HCT116 (cell line): ENCODE measurements around the gene OPCML.

Source experiments
- CEBPB ChIP-seq: IDR thresholded peaks from 2 replicates; pipeline ENCODE4 v1.6.1; 2012; ENCODE audit warnings: low read depth
- CTCF ChIP-seq, 3 experiments: fragments of 200-600 bp in 1 of 3; sonication (generic) in 1 of 3; IDR thresholded peaks in 2 of 3; conservative IDR thresholded peaks in 1 of 3; 2 replicates each; pipeline ENCODE4 v1.5.1; 2012 to 2017; ENCODE audit warnings: low read depth in 2 of 3, low read length in 2 of 3, antibody characterized with exemption in 1 of 3, borderline replicate concordance in 1 of 3, control low read depth in 1 of 3, mild to moderate bottlenecking in 1 of 3, mixed read lengths in 1 of 3, mixed run types in 1 of 3, moderate library complexity in 1 of 3; ENCODE audit not compliant: insufficient read depth in 1 of 3
- EGR1 ChIP-seq: IDR thresholded peaks from 2 replicates; pipeline ENCODE4 v1.6.1; 2012; ENCODE audit warnings: low read depth
- EZH2 ChIP-seq: fragments of 200-600 bp; sonication (generic); IDR thresholded peaks from 2 replicates; pipeline ENCODE4 v1.6.1; 2017; ENCODE audit warnings: antibody characterized with exemption, mixed run types
- JUND ChIP-seq: IDR thresholded peaks from 2 replicates; pipeline ENCODE4 v1.6.1; 2012
- MAX ChIP-seq: IDR thresholded peaks from 2 replicates; pipeline ENCODE4 v1.6.1; 2012
- POLR2A ChIP-seq: IDR thresholded peaks from 2 replicates; pipeline ENCODE4 v1.7.0; 2011; ENCODE audit warnings: borderline replicate concordance; ENCODE audit not compliant: insufficient read depth, insufficient read length; ENCODE audit errors: extremely low read depth
- POLR2AphosphoS5 ChIP-seq: IDR thresholded peaks from 2 replicates; pipeline ENCODE4 v1.6.1; 2011; ENCODE audit warnings: mild to moderate bottlenecking, low read depth, low read length, moderate library complexity
- RAD21 ChIP-seq: IDR thresholded peaks from 2 replicates; pipeline ENCODE4 v1.6.1; 2012; ENCODE audit warnings: low read depth, mild to moderate bottlenecking
- SIN3A ChIP-seq: IDR thresholded peaks from 2 replicates; pipeline ENCODE4 v1.6.1; 2012; ENCODE audit warnings: low read depth
- SP1 ChIP-seq: IDR thresholded peaks from 2 replicates; pipeline ENCODE4 v1.6.1; 2012; ENCODE audit warnings: low read depth
- TCF7L2 ChIP-seq: IDR thresholded peaks from 2 replicates; pipeline ENCODE4 v1.7.0; 2011; ENCODE audit warnings: borderline replicate concordance, inconsistent platforms; ENCODE audit not compliant: insufficient read depth, insufficient read length; ENCODE audit errors: extremely low read depth
- ZNF274 ChIP-seq: fragments of 200-500 bp; sonication (Bioruptor generic); IDR thresholded peaks from 2 replicates; pipeline ENCODE4 v1.6.1; 2014; ENCODE audit warnings: mild to moderate bottlenecking, low read depth, low read length, inconsistent platforms
- TF ChIP-seq, protein P1 (sequence below): IDR thresholded peaks from 2 replicates; pipeline ENCODE4 v1.6.1; 2012

DNA sequence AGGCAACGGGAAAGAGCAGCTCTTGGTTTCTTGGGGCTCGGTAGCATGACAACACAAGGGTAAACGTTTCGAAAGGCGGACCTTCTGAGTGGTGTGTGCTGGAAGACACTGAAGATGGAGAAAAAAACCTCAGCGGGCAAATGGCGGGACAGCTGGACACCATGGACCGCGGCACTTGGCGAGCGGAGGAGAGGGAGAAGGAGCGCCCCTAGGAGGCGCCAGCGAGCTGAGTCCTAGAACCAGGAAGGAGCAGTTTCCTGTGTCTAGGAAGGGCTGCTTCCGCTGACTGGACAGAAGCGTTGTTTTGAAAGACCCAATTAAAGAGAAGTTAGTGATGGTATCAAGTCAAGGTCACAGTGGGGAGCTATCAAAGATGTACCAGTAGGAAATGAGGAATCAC lies 44.0 kb upstream of the OPCML start:
- TF ChIP-seq ZNF274 (no peak), JUND (no peak), POLR2AphosphoS5 (no peak), POLR2A (no peak), CTCF (IDR thresholded peaks at IDR 0.05 in 2 of 3, conservative IDR thresholded peaks at IDR 0.05 in 1 of 3; ENCODE audit: borderline replicate concordance in 1 of 3, insufficient read depth in 1 of 3, low read depth in 2 of 3, low read length in 2 of 3) (peak in 1 of 3 experiments; percentile 18; a peak in 2 of 6 replicates), EZH2 (no peak), CEBPB (no peak), MAX (no peak), TCF7L2 (no peak), SIN3A (no peak), SP1 (no peak), EGR1 (no peak), RAD21 (no peak)
- TF ChIP-seq, protein P1, sequence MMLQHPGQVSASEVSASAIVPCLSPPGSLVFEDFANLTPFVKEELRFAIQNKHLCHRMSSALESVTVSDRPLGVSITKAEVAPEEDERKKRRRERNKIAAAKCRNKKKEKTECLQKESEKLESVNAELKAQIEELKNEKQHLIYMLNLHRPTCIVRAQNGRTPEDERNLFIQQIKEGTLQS = no peak
